HG03439 (cell line): ENCODE measurements around the gene KANSL3.

Experiments
- ATAC-seq: cut with Tn5 transposase; IDR thresholded peaks from one replicate; pipeline ENCODE4 v1.9.1; 2021; ENCODE audit warnings: mild to moderate bottlenecking, moderate library complexity; ENCODE audit not compliant: unreplicated experiment

The KANSL3 gene

DNA sequence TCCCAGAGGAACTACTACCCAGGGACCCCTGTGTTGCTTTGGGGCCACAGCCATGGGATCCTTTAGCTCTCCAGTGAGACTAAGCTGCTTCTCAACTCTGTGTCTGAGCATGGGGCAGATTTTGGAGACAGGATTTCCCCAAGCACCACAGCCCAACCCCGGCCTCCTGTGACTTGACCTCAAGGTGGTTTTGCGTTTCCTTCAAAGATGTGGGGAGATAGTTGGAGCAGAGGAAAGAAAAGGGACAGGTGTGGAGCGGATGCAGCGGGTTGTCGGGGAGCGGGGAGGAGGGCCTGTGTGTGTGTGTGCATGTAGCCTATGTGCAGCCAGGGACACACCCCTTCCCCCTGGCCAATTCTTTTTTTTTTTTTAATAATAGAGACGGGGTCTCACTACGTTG, 91.3 kb downstream of the KANSL3 start:
- no peak for ATAC-seq

DNA sequence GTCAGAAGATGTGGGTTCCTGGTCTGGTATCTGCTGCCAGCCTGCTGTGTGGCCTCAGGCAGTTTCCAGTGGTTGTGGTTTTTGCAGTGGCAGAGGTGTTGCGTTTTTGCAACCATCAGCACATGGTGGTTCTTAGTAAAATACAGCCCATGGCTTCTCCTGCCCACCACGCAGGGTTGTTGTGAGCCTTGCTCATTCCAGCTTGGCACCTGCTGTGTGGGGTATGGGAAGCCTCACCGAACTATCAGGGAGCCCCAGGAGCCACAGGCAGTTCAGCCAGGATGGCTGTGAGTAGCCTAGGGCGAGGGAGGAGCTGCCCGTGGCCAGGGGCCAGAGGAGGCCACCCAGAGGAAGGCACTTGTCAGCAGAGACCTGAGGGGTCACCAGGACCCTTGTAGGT, 91.8 kb downstream of the KANSL3 start:
- ATAC-seq, result no peak
